Nephron progenitor cell (in vitro differentiated cells): ENCODE results near the gene PBX1.

ENCODE experiments used
- DNase-seq: peaks from one replicate; pipeline ENCODE4 v3.0.0; 2021
- H3K27ac Mint-ChIP-seq: 2 replicates; pipeline ENCODE4 v1.8.0; 2021; ENCODE audit warnings: mild to moderate bottlenecking, moderate library complexity, mixed read lengths
- H3K27me3 Mint-ChIP-seq: 2 replicates; pipeline ENCODE4 v1.8.0; 2021; ENCODE audit warnings: mild to moderate bottlenecking, low read depth, mixed read lengths; ENCODE audit not compliant: poor library complexity
- H3K36me3 Mint-ChIP-seq: 2 replicates; pipeline ENCODE4 v1.8.0; 2021; ENCODE audit warnings: low read depth, mixed read lengths
- H3K4me1 Mint-ChIP-seq: 2 replicates; pipeline ENCODE4 v1.8.0; 2021; ENCODE audit warnings: mixed read lengths
- H3K4me3 Mint-ChIP-seq: 2 replicates; pipeline ENCODE4 v1.8.0; 2021; ENCODE audit warnings: mild to moderate bottlenecking, moderate library complexity, mixed read lengths
- H3K9me3 Mint-ChIP-seq: 2 replicates; pipeline ENCODE4 v1.8.0; 2021; ENCODE audit warnings: mild to moderate bottlenecking, moderate library complexity, mixed read lengths
- TF ChIP-seq, protein P1 (sequence below): fragments of 200-600 bp; sonication (generic); IDR thresholded peaks from 2 replicates; pipeline ENCODE4 v1.5.0; 2021; ENCODE audit warnings: antibody characterized with exemption

Gene PBX1

DNA sequence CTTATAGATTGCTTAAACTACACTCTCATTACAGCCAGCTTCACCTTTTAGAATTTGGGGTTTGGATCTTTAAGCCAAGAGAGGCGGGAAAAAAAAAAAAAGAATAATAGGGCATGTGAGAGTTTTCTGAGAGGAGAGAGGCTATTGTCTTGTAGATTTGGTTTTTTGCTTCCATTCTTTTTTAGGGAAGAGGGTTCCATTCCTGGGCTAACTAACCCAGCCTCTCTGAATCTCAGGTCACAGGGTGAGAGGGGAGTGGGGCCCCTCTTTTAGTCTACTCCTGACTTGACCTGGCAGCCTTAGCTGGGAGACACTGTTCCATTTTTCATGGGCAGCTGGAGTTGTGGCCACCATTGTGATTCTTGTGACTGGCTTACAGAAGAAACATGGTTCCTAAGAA, 24.2 kb downstream of the PBX1 start:
- H3K9me3 Mint-ChIP-seq, result no peaks in the 10 kb centered on the region
- TF ChIP-seq, protein P1, sequence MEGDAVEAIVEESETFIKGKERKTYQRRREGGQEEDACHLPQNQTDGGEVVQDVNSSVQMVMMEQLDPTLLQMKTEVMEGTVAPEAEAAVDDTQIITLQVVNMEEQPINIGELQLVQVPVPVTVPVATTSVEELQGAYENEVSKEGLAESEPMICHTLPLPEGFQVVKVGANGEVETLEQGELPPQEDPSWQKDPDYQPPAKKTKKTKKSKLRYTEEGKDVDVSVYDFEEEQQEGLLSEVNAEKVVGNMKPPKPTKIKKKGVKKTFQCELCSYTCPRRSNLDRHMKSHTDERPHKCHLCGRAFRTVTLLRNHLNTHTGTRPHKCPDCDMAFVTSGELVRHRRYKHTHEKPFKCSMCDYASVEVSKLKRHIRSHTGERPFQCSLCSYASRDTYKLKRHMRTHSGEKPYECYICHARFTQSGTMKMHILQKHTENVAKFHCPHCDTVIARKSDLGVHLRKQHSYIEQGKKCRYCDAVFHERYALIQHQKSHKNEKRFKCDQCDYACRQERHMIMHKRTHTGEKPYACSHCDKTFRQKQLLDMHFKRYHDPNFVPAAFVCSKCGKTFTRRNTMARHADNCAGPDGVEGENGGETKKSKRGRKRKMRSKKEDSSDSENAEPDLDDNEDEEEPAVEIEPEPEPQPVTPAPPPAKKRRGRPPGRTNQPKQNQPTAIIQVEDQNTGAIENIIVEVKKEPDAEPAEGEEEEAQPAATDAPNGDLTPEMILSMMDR, result no peak
- peaks cover 4% of the 10 kb centered on the region for H3K27me3 Mint-ChIP-seq
- H3K4me1 Mint-ChIP-seq, result peaks cover 71% of the 10 kb centered on the region
- H3K4me3 Mint-ChIP-seq, result no peak overlapping the region
- H3K27ac Mint-ChIP-seq, result peak overlapping the region; percentile 54
- H3K36me3 Mint-ChIP-seq, result peaks cover 56% of the 10 kb centered on the region
- DNase-seq, result no peak

DNA sequence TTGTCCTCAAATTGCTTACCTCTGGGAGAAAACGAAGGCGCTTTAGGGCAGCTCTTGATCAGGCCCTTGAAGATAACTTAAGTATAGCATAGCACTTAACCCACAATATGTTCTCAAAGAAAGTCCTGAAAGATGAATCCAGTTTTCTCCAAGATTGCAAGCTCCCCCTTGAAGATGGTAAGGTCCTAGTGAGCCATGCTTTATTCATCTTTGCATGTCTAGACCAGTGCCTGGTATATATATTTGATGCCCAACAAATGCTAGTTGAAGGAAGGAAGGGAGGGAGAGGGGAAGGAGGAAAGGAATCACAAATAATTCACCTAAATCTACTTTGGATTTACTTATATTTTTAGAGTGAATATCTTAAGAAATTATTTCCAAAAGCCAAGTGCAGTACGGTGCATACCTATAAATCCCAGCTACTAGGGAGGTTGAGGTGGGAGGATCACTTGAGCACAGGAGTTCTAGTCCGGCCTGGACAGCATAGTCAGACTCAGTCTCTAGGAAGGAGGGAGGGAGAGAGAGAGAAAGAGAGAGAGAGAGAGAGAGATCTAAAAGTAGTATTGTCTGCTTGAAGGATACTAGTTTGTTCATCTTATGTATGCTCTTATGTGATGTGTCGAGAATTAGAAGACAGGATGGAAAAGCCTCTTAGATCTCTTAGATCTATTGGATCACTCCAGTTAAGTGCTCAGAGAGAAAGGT, 25.0 kb downstream of the PBX1 start:
- Mint-ChIP-seq H3K4me1 (peaks cover 71% of the 10 kb centered on the region), H3K4me3 (peak overlapping the region; percentile 37), H3K27me3 (peaks cover 4% of the 10 kb centered on the region), H3K9me3 (no peaks in the 10 kb centered on the region), H3K27ac (peak overlapping the region; percentile 68), H3K36me3 (peaks cover 53% of the 10 kb centered on the region)
- no peak for DNase-seq
- TF ChIP-seq, protein P1, result no peak

DNA sequence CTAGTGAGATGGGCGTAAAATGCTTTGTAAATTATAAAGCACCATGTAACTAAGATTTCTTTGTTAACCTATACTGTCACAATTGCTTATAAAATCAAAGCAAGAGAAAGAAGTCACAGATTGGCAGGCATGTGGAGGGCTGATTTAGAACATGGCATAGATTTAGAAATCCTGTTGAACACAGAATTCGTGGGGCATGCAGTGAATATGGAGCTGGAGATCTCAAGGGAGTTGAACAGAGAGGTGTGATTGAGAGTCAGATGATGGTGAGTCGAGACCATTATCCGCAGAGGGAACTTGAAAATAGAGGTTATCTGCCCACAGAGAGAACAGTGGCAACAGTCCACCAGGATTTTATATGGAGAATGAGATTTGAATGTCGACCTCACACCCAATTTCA, 27.6 kb downstream of the PBX1 start:
- Mint-ChIP-seq H3K27ac (peak overlapping the region; percentile 96), H3K4me1 (peaks cover 90% of the 10 kb centered on the region), H3K4me3 (no peak overlapping the region), H3K36me3 (peaks cover 31% of the 10 kb centered on the region), H3K27me3 (peaks cover 4% of the 10 kb centered on the region), H3K9me3 (no peaks in the 10 kb centered on the region)
- no peak for DNase-seq
- TF ChIP-seq, protein P1, result no peak

DNA sequence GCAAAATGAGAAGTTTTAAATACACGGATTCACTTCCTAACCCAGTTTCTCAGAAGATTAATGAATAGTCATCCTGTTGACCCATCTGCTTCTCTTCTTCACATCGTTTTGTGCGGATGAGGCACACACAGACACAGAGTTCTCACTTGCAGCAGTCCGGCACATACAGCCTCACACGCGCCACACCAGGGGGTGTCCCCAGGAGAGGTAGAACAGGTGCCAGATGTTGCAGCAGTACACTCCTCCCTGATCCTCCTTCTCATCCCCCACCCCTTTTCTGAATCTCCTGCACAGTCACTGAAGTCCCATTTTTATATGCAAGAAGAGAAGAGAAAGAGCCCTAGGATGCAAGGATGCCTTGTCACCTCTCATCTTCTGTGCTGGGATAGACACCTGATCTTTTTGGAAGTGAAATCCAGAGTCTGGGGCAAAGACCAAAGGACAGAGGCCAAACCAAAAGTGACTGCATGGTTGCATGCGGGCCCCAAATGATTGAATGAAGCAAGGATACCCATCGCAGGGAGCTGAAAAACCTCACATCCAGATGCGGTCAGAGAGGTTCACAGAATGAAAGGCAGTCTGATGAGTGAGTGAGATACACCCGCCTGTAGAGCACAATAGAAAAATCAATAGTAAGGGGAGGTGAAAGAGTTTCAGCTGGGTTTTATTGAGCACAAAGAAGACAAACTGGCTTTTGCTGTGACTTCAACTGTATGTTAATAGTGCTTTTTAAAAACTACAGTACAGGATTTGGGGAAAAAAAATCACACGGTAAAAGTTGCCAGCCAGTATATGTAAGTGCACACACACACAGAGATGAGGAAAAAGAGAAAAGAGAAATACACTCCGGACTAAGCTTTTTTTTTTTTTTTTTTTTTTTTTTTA, 28.9 kb downstream of the PBX1 start:
- peaks cover 100% of the 10 kb centered on the region for H3K4me1 Mint-ChIP-seq

DNA sequence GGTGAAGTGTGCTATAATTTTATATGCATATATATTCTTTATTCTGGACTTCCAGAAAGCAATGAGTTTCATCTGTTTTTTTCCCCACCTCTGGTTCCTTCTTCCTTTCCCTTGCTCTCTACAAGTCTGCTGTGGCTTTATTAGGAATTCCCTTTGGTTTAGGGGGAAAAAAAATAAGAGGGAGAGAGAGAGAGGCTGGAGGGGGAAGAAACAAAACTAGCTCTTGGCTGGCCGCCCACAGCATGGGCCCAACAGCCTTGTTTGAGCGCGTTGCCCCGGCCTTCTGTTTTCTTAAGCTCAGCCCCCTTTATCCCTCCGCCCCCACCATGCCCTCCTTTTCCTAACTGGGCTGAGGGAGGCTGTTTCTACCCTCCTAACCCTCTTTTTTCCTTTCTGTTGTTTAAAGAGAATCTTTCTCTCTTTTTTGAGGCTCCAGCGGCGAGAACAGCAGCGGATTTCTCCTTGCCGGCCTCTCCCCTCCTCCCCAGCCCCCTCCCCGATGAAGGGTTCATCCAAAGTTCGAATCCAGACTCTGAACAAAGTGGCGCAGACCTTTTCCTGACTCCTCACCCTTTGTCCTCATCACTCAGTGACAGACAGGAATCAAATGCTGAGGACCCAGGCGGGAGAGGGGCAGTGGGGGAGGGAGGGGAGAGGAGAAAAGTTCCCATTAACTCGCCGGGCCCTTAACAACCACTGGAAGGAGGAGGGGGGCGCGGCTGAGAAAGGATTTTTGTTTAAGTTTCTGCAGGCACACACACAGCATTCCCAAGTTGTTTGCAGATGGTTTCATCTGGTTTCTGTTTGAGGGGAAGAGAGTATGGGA, 29.7 kb downstream of the PBX1 start:
- Mint-ChIP-seq H3K4me3 (peak overlapping the region; percentile 72), H3K27me3 (peaks cover 4% of the 10 kb centered on the region), H3K4me1 (peaks cover 100% of the 10 kb centered on the region), H3K36me3 (peaks cover 16% of the 10 kb centered on the region), H3K27ac (peak overlapping the region; percentile 99), H3K9me3 (no peaks in the 10 kb centered on the region)
- TF ChIP-seq, protein P1, result no peak
- DNase-seq, result peak; percentile 57

More for the DNA sequence above, 28.9 kb downstream of the PBX1 start:
- peaks cover 4% of the 10 kb centered on the region for H3K27me3 Mint-ChIP-seq
- no peaks in the 10 kb centered on the region for H3K9me3 Mint-ChIP-seq
- TF ChIP-seq, protein P1, result no peak
- peak overlapping the region; percentile 96 for H3K27ac Mint-ChIP-seq
- DNase-seq, result no peak
- H3K4me3 Mint-ChIP-seq, result peak overlapping the region; percentile 72
- H3K36me3 Mint-ChIP-seq, result peaks cover 22% of the 10 kb centered on the region
